H1 (cell line): ENCODE measurements around the gene AGPAT2.

Experiments used
- CREB1 ChIP-seq: IDR thresholded peaks from 2 replicates; pipeline ENCODE4 v1.6.1; 2012; ENCODE audit warnings: inconsistent platforms
- EZH2 ChIP-seq: fragments of 200-600 bp; sonication (generic); IDR thresholded peaks from 2 replicates; pipeline ENCODE4 v1.7.1; 2012; ENCODE audit warnings: low read depth, mild to moderate bottlenecking, moderate library complexity, low read length, inconsistent platforms; ENCODE audit not compliant: severe bottlenecking
- TBP ChIP-seq: IDR thresholded peaks from 2 replicates; pipeline ENCODE4 v1.6.1; 2011; ENCODE audit warnings: low read depth, low read length, improper control_type of control experiment
- YY1 ChIP-seq: IDR thresholded peaks from 2 replicates; pipeline ENCODE4 v1.6.1; 2011; ENCODE audit warnings: low read depth, mild to moderate bottlenecking, low read length
- TF ChIP-seq, protein P1 (sequence below): IDR thresholded peaks from 2 replicates; pipeline ENCODE4 v1.6.1; 2011; ENCODE audit warnings: low read length, improper control_type of control experiment

DNA sequence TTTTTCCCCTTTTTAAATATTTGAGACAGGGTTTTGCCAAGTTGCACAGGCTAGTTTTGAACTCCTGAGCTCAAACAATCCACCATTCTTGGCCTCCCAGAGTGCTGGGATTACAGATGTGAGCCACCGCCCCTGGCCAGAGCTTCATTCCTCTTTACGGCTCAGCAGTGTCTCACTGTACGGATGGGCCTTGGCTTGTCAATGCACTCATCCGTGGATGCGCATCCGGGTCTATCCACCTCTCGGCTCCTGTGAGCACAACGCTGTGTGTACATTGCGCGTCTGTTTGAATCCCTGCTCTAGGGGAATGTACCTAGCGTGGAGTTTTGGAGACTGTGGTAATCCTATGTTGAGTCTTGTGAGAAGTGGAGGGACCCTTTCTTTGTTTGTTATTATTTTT, 35.4 kb downstream of the AGPAT2 start:
- TF ChIP-seq YY1 (no peak), CREB1 (no peak), TBP (no peak), EZH2 (no peak)
- TF ChIP-seq, protein P1, sequence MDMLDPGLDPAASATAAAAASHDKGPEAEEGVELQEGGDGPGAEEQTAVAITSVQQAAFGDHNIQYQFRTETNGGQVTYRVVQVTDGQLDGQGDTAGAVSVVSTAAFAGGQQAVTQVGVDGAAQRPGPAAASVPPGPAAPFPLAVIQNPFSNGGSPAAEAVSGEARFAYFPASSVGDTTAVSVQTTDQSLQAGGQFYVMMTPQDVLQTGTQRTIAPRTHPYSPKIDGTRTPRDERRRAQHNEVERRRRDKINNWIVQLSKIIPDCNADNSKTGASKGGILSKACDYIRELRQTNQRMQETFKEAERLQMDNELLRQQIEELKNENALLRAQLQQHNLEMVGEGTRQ: no peak
